DMS53 (cell line): ENCODE data around the gene ZNF221.

Experiments
- DNase-seq: peaks from one replicate; lab custom pipeline; 2025; lab: John Stamatoyannopoulos, UW

ZNF221 gene

GRCh38 chr19:43957891-43958290 lies 6.9 kb downstream of the ZNF221 start:
- DNase-seq = no peak

- no peak for DNase-seq
Measured at GRCh38 chr19:43960411-43960810, 9.4 kb downstream of the ZNF221 start.

DNA sequence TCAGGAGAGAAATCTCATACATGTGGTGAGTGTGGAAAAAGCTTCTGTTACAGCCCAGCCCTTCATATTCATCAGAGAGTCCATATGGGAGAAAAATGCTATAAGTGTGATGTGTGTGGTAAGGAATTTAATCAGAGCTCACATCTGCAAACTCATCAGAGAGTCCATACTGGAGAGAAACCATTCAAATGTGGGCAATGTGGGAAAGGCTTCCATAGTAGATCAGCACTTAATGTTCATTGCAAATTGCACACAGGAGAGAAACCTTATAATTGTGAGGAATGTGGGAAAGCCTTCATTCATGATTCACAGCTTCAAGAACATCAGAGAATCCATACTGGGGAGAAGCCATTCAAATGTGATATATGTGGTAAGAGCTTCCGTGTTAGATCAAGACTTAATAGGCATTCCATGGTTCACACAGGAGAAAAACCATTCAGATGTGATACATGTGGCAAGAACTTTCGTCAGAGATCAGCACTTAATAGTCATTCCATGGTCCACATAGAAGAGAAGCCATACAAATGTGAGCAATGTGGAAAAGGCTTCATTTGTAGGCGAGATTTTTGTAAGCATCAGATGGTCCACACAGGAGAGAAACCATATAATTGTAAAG lies 15.2 kb downstream of the ZNF221 start:
- no peak for DNase-seq

GRCh38 chr19:43976732-43977131 lies 25.7 kb downstream of the ZNF221 start:
- no peak for DNase-seq

DNA sequence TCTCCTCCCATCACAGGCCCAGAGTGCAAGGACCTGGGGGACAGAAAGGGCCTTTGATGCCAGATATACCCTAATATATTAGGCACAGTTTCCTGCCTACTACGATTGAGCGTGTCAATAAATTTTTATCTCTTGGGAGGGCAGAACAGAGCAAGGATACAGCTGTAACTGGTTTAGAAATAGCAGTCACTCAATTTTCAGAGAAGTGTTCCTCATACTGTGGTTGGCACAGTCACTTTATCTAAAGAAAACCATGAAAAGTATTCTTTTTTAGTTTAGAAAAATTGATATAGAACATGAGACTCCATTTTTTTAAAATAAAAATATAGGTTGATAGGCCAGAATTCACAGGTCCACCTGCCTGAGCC lies 32.5 kb downstream of the ZNF221 start:
- peak; percentile 36 for DNase-seq

DNA sequence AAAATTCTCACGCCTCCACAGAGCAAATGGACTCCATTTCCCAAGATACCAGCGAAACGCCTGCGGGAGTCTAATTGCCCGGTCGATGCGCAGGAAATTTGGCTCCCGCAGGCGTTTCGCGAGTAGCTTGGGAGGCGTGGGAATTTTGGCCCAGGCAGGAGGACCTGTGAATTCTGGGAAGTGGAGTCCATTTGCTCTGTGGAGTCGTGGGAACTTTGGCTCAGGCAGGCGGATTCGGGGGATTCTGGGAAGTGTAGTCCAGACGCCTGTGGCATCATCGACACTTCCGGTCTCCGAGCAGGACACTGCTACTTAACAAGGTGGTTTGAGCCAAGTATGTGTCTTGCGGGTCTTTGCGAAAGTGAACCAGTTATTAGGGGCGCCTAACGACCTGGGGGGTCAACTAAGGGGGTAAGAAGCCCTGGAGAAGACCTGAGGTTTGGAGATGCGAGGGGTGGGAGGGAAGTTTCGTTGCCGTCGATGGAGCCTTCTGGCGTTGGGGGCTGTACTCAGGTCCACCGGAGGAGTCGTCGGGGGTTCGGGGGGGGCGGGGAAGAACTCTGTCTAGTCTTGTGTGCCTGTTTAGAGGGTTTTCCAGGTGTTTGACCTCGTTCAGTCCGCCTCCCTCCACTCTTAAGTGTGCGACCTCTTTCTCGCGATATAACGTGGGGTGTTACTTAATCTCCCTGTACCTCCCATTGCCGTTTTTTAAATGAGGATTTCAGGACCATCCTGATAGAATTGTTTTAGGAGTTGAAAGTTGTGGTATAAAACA lies 33.1 kb downstream of the ZNF221 start, which contains the start of gene ZNF155:
Gene ZNF155, plus strand, starts transcription at position 277 of the 775 bp plus-strand sequence. CDS start 4,356 bp downstream, outside the sequence.
- DNase-seq = peak; percentile 99

GRCh38 chr19:43984687-43985000 lies 33.6 kb downstream of the ZNF221 start:
- DNase-seq = peak; percentile 68

GRCh38 chr19:43997631-43998290 lies 46.7 kb downstream of the ZNF221 start:
- DNase-seq = no peak

GRCh38 chr19:44002212-44002565 lies 51.2 kb downstream of the ZNF221 start:
- no peak for DNase-seq

DNA sequence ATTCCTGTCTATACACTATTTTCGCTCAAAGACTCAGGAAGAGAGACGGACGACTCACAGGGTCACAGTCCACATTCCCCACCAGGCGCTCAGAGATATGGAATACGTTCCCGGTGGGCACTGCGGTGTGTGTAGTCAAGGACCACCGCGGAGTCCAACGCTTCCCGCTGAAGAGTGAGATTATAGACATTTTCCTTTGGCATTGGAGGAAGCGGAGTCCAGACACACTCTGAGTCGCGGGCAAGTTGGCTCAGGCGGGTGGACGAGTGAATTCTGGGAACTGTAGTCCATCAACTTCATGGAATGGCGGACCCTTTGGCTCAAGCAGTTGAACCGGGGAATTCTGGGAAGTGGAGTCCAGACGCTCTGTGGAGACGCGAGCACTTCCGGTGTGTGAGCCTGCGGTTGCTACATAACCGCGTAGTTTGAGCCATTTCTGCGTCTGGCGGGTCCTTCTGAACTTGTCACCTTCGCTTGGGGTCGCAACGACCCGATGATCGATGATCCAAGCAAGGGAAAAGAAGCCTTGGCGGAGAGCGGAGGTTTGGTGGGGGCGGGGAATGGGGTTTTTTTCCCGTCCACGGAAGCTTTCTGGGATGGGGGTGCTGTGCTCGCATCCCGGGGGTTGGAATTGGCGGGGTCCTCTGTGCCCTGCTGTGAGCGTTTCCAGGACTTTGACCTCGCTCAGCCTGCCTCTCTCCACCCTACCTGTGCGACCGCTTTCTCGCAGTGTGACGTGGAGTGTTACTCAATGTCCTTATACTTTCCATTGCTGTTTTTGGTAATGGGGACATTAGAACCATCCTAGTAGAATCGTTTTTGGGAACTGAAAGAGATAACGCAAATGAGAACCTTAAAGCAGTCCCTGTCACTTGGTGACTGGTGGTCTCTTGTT lies 51.8 kb downstream of the ZNF221 start, which contains the start of gene ZNF230:
Gene ZNF230, plus strand, starts transcription at position 392 of the 895 bp plus-strand sequence. CDS start 4,122 bp downstream, outside the sequence.
- DNase-seq = peak; percentile 96

GRCh38 chr19:44003461-44004009 lies 52.5 kb downstream of the ZNF221 start:
- peak; percentile 41 for DNase-seq

DNA sequence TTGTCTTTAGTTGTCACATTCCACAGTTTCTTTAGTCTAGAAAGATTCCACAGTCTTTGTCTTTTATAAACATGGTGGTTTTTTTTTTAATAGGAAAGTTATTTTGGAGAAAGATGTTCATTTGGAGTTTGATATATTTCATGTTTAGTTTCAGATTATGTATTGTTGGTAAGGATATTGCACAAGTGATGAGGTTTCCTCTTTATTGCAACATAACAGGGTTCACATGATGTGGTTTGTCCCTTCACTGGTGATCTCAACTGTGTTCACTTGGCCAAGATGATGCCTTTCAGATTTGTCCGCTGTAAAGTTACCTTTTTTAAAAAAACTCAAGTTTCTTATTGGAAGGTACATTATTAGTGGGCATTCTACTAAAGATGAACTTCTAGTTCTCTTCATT lies 54.9 kb downstream of the ZNF221 start:
- DNase-seq = no peak

- no peak for DNase-seq
Measured at GRCh38 chr19:44007473-44007872, 56.4 kb downstream of the ZNF221 start.

- no peak for DNase-seq
Measured at GRCh38 chr19:44010468-44010867, 59.4 kb downstream of the ZNF221 start.
